Fibroblast of gingiva (primary cell): ENCODE results near the gene ABCA4.

ENCODE experiments used
- DNase-seq: peaks from one replicate; pipeline ENCODE4 v3.0.0-alpha.2; 2011; ENCODE audit warnings: low read depth

Gene ABCA4

DNA sequence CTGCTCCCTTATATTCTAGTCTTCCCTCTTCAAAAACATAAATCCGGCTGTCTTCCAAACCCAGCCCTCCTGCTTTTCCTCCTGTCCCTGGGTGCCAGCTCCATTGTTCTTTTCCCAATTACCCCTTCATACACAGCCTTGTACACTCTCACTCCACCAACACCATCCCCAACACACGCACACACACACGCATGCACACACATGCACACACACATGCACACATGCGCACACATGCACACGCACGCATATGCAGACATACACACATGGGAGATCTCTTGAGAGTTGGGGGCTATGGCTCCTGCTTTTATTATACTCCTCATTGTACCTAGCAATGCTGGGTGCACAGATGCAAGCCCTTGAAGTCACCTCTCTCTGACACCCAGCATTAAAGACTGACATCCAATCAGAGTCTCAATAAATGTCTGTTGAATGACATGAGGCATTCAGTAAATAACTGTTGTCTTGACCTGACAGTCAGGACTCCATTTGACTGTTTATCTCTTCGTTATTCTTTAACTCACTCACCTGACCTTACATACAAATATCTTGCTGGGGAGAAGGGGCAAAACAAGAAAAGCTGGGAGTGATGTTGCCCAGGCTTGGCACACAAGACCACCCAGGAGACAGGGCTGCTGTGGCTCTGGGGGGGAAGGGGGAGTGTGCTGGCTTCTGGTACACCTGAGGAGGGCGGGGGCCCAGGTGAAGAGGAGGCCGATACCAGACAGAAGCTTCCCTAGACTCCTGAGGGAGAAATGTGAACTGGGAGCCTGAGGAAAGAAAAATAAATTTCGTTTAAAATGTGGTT is 16.0 kb downstream of the ABCA4 start:
- no peak for DNase-seq

- DNase-seq = no peak
These were observed 16.7 kb downstream of the ABCA4 start for GRCh38 chr1:94104127-94104684.

DNA sequence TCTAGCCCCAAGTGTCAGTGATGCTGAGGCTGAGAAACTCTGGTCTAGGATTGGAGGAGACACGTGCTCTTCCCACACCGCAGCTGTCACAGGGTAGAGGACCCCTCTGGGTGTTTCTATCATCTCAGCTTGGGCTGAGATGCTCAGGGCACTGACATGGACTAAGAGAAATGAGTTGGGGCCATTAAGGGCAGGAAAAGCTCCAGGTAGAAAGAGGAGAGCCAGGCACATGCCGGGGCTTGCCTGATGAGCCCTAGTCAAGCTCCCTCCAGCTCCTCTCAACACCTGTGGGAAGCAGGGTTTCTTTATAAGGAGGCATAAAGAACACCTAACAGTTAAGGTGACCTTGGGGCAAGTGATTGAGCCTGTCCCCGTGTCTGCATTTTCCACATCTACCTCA is 17.3 kb downstream of the ABCA4 start:
- no peak for DNase-seq

GRCh38 chr1:94101613-94102525 is 19.1 kb downstream of the ABCA4 start:
- DNase-seq = no peak

DNA sequence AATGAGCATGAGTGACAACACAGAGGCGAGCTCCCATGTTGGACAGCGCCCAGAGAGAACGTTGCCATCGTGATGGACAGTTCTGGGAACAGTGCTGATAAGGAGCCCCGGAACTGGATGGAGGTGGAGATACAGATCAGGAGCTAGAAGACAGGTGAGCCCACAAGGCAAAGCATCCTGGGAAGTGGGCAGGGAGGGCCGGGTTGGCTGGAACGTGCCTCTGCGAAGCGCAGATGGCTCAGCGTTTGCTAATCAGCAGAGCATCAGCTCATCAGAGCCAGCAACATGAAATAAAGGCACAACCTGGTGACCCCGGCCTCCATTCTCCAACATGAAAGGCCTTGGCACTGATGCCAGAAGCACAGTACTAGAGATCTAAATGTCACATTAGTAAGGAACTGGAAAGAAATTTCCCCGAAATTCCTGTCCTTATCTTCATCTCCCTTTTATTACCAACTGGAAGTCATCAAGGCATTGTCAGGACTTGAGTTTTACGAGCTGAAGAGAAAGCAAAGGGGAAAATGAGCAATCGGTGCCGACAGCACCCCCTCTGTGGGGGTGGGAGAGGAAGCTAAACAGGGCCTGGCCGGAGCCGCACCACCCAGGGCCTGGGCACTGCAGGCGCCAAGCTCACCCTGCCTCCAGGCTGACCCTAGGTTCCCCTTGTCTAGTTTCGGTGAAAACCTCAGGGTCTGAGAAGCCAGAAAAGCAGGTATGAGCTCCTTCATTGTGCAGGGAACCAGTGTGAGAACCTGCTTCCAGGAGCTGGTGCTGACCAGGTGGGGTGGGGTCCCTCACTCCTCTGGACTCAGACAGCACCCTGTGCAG is 19.9 kb downstream of the ABCA4 start:
- DNase-seq = no peak

GRCh38 chr1:94100129-94100784 is 20.7 kb downstream of the ABCA4 start:
- DNase-seq = no peak

GRCh38 chr1:94099303-94099702 is 21.6 kb downstream of the ABCA4 start:
- no peak for DNase-seq

GRCh38 chr1:94098585-94099111 is 22.3 kb downstream of the ABCA4 start:
- no peak for DNase-seq

- peak; percentile 67 for DNase-seq
These were observed 24.0 kb downstream of the ABCA4 start for GRCh38 chr1:94096797-94097549.

DNA sequence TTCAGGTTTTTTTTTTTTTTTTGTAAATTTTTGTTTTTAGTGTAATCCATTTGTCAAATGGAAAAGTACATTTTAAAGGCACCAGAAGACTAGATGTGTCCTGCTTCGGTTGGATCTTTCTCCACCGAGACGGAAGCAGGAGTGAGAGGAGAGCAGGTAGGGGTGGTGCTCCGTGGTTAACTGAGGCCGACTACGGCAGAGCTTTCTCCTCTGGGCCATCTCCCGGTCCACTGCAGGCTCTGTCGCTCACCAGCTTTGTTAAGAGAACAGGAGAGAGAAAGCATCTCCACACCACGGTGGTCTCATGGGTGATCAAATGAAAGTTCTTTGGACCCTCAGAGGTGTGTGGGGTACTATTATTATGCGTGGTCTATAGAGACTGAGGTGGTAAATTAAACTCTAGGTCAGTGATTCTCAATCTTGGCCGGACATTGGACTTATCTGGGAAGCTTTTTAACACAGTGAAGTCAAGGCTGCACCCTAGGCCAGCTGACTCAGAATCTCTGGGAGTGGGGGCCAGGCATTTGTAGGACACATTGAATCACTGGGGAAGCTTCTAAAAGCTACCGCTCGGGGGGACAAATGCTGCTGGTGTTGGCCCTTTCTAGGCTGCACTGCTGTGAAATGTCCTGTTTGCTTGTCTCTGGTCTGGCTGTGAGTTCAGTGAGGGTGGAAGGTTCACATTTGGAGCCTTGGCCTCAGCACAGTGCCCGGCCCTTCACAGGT is 25.0 kb downstream of the ABCA4 start:
- no peak for DNase-seq

DNA sequence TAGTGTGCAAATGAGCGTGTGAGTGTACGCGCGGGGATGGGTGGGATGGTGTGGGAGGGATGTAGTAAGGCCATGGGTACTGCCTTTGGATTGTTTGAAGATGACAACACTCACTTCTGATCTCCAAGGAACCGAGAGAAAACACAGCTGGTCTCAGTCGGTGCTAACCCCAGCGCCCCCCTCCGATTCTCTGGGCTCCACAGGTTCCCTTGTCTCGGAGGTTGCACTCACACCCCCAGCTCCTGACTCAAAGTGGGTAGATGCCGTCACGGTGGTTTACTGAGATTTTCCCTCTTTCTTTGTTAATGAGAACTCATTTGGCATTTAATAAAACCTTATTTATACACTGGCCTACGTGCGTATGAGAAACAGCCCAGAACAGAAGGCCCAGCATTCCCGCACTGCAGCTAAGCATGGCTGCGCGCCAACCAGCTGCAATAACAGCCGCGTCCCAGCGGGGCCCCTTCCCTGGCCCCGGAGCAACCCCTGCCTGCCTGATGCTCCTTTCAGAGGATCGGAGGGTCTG is 25.8 kb downstream of the ABCA4 start:
- peak; percentile 83 for DNase-seq

DNA sequence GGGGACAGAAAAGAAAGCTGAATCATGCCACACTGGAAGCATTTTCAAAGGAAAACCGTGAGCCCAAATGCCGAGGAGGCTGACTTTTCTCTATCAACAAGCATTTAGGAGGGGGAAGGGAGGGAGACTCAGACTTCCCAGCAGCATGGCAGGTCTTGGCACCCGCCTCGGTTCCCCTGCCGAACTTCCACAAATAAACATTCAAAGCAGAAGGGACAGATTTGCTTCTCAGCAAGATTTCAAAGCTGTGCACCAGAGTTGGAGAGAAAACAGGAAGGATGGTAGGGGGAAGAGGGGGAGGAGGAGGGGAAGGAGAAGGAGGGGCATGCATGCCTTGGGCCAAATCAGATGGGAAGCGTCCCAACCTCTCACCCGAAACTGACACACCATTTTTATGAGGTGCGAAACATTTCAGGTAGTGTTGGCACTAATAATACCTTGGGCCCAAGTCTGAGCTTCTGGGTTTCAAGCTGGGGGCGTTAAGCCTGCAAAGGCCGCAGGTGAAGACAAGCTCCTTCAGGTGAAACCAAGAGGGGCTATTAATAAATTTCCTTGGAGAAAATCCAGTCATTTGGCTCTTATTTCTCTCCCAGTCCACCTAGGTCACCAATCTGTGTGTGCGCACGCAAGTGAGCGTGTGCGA is 26.4 kb downstream of the ABCA4 start:
- peak; percentile 86 for DNase-seq

GRCh38 chr1:94093996-94094395 is 27.0 kb downstream of the ABCA4 start:
- no peak for DNase-seq

DNA sequence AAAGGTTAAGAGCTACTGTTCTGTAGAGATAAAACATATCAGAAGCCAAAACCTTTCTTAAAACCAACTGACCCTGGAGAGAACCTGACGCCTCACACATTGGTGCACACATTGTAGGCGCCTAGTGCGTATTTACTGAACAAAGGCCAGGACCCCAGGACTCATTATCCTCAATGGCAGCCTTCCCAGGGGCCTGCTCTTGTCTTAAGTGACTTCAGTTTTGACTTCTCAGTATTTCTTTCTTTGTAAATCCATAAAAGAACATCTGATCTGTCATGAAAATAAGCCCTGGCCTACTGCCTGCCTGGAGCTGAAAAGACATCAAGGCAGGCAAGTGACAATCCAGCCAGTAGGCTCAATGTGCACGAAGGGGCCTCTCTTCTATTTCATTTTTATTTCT is 27.6 kb downstream of the ABCA4 start:
- no peak for DNase-seq

DNA sequence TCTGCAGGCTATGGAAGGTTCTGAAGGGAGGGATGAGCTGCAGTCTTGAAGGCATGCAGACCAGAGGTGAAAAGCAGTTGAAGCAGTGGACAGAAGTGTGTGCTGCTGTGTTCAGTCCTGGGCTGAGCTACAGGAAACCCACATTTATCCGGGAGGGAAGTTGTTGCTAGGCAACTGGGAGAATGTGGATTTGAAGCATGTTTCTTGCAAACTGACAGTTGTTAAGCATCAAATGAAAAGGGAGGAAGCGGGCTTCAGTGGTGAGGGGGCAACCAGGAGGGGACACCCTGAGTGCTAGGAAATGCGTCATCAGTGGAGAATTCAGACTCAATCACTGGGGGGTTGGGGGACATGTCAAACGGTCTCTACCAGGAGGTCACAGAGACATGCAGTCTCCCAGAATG is 28.7 kb downstream of the ABCA4 start:
- peak; percentile 24 for DNase-seq

- no peak for DNase-seq
These were observed 30.2 kb downstream of the ABCA4 start for GRCh38 chr1:94090761-94091160.

DNA sequence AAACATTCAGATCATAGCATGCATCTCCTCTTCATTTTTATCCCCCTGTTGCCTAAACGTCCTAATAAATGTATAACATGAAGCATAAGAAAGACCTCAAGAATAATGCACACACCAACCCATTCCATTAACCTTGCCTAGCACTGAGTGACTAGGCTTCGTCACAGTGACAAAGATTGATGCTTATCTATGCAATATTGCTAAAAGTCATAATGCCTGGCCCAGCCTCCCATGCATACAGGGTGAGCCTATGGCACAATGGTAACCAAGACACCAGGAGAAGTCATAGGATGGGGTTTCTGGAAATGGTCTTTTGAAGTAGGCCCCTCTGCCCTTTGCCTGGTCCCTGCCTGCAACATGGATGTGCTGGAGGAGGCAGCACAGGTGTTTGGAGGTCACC is 33.8 kb downstream of the ABCA4 start:
- no peak for DNase-seq

DNA sequence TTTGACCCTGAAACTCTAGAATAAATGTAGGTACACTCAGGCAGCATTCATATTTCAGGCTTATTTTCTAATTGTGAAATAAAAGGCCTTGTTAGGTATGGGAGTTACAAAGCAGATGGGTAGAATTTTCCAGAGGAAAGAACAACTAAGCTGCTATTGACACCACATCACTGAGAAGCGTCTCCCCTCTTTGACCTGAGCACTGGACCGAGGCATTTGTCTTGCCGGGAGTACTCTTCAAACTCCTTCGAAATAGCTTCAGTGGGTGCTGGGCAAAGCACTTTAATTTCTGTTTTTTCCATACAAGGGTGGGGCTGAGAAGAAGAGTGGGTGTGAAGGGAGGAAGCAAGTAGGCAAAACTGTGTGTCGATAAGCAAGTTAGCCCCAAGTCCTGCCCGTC is 36.4 kb downstream of the ABCA4 start:
- DNase-seq = no peak

DNA sequence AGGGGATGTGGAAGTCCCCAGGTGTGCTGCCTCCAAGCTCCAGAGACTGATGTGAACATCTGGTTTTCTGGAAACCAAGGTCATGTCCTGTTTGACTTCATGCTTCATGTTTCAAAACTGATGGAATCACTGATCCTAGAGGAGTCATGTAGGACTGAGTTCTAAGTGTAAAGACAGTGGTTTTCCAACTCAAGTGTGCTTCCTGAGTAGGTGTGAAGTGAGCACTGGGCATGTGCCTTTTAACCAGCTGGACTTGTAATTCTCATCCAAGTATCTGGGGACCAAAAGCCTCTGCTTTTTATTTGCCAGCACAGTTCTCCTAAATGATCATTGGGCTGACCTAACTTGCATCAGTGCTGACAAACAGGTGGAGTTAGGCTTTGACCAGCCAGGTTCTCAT is 36.9 kb downstream of the ABCA4 start:
- no peak for DNase-seq
